Natural killer cell treated with Interleukin-12 subunit alpha and Interleukin-12 subunit beta and Interleukin-15 and Interleukin-18, amount 100 ng/mL, for 72 hours (primary cell): ENCODE results near the gene CGREF1. TPM values are rescaled to one million over a fixed set of nuclear protein-coding genes. Genes with fewer than 3 reads are reported as not detected.

ENCODE experiments used
- ATAC-seq, 2 donors: fragments of 150-1000 bp; cut with Tn5 transposase in 1 of 2; sonication (Bioruptor Pico), chemical (Tn5 transposase) in 1 of 2; 2 replicates each; pipeline ENCODE4 v1.10.0; 2021
- DNase-seq: peaks from one replicate; pipeline ENCODE4 v3.0.0; 2022; ENCODE audit warnings: low spot score
- H3K27ac Mint-ChIP-seq, 2 donors: 1 replicate in 1 of 2; 2 replicates in 1 of 2; pipeline ENCODE4 v1.8.0; 2022; ENCODE audit warnings: mixed read lengths in 2 of 2, mild to moderate bottlenecking in 1 of 2, moderate library complexity in 1 of 2
- H3K27me3 Mint-ChIP-seq, 2 donors: 1 replicate in 1 of 2; 2 replicates in 1 of 2; pipeline ENCODE4 v1.8.0; 2022; ENCODE audit warnings: mixed read lengths in 2 of 2
- H3K36me3 Mint-ChIP-seq: one replicate; pipeline ENCODE4 v1.8.0; 2022; ENCODE audit warnings: mixed read lengths
- H3K4me1 Mint-ChIP-seq, 2 donors: 1 replicate in 1 of 2; 2 replicates in 1 of 2; pipeline ENCODE4 v1.8.0; 2022; ENCODE audit warnings: low read depth in 2 of 2, mixed read lengths in 2 of 2, mild to moderate bottlenecking in 1 of 2
- H3K4me3 Mint-ChIP-seq: one replicate; pipeline ENCODE4 v1.8.0; 2022; ENCODE audit warnings: mixed read lengths
- H3K9me3 Mint-ChIP-seq: 2 replicates; pipeline ENCODE4 v1.8.0; 2022; ENCODE audit warnings: mixed read lengths
- total RNA-seq, 2 donors: library from RNA; stranded (reverse); gene quantifications; one replicate each; pipeline ENCODE4 v1.2.3, GENCODE V29; 2022

The CGREF1 gene
- total RNA-seq, 2 donors from 2014 or later, result 0.36 to 1.4 TPM

GRCh38 chr2:27094353-27094984, 24.5 kb downstream of the CGREF1 start:
- no peaks in the 10 kb centered on the region for H3K36me3 Mint-ChIP-seq
- no peaks in the 10 kb centered on the region for H3K27me3 Mint-ChIP-seq
- peaks cover 0 to 19% of the 10 kb centered on the region in 2 donors for H3K4me1 Mint-ChIP-seq
- H3K27ac Mint-ChIP-seq, result no peak overlapping the region
- no peak overlapping the region for H3K4me3 Mint-ChIP-seq
- no peaks in the 10 kb centered on the region for H3K9me3 Mint-ChIP-seq
- DNase-seq (no peak), ATAC-seq (no peak)

- Mint-ChIP-seq H3K27me3 (no peaks in the 10 kb centered on the region), H3K4me1 (peaks cover 0 to 19% of the 10 kb centered on the region in 2 donors), H3K36me3 (no peaks in the 10 kb centered on the region), H3K27ac (no peak overlapping the region), H3K9me3 (no peaks in the 10 kb centered on the region), H3K4me3 (no peak overlapping the region)
- no peak for ATAC-seq
- DNase-seq, result no peak
Measured at GRCh38 chr2:27093430-27094352, 25.2 kb downstream of the CGREF1 start.

- no peaks in the 10 kb centered on the region for H3K9me3 Mint-ChIP-seq
- no peak overlapping the region for H3K27ac Mint-ChIP-seq
- DNase-seq (no peak), ATAC-seq (no peak)
- H3K4me1 Mint-ChIP-seq, result peaks cover 0 to 19% of the 10 kb centered on the region in 2 donors
- no peak overlapping the region for H3K4me3 Mint-ChIP-seq
- no peaks in the 10 kb centered on the region for H3K36me3 Mint-ChIP-seq
- no peaks in the 10 kb centered on the region for H3K27me3 Mint-ChIP-seq
Measured at GRCh38 chr2:27092696-27093429, 26.1 kb downstream of the CGREF1 start.

- Mint-ChIP-seq H3K4me1 (peaks cover 0 to 19% of the 10 kb centered on the region in 2 donors), H3K27ac (no peak overlapping the region), H3K27me3 (no peaks in the 10 kb centered on the region), H3K36me3 (no peaks in the 10 kb centered on the region), H3K9me3 (no peaks in the 10 kb centered on the region), H3K4me3 (no peak overlapping the region)
- ATAC-seq (no peak), DNase-seq (no peak)
Measured at GRCh38 chr2:27091746-27092695, 26.9 kb downstream of the CGREF1 start.

GRCh38 chr2:27089111-27089954, 29.6 kb downstream of the CGREF1 start:
- H3K27ac Mint-ChIP-seq, result no peak overlapping the region
- no peaks in the 10 kb centered on the region for H3K36me3 Mint-ChIP-seq
- peaks cover 7 to 16% of the 10 kb centered on the region in 2 donors for H3K4me1 Mint-ChIP-seq
- H3K27me3 Mint-ChIP-seq, result no peaks in the 10 kb centered on the region
- H3K4me3 Mint-ChIP-seq, result no peak overlapping the region
- DNase-seq (no peak), ATAC-seq (no peak)
- no peaks in the 10 kb centered on the region for H3K9me3 Mint-ChIP-seq

GRCh38 chr2:27088634-27089033, 30.3 kb downstream of the CGREF1 start:
- H3K9me3 Mint-ChIP-seq, result no peaks in the 10 kb centered on the region
- H3K4me3 Mint-ChIP-seq, result no peak overlapping the region
- H3K36me3 Mint-ChIP-seq, result no peaks in the 10 kb centered on the region
- no peaks in the 10 kb centered on the region for H3K27me3 Mint-ChIP-seq
- no peak overlapping the region for H3K27ac Mint-ChIP-seq
- ATAC-seq (no peak), DNase-seq (no peak)
- peaks cover 7 to 20% of the 10 kb centered on the region in 2 donors for H3K4me1 Mint-ChIP-seq

- DNase-seq, result no peak
- no peaks in the 10 kb centered on the region for H3K36me3 Mint-ChIP-seq
- no peak overlapping the region for H3K27ac Mint-ChIP-seq
- peaks cover 7 to 23% of the 10 kb centered on the region in 2 donors for H3K4me1 Mint-ChIP-seq
- ATAC-seq, result no peak
- no peaks in the 10 kb centered on the region for H3K9me3 Mint-ChIP-seq
- peak overlapping the region; percentile 81 for H3K4me3 Mint-ChIP-seq
- no peaks in the 10 kb centered on the region for H3K27me3 Mint-ChIP-seq
Measured at GRCh38 chr2:27087823-27088410, 31.0 kb downstream of the CGREF1 start.

- H3K4me1 Mint-ChIP-seq, result peaks cover 7 to 23% of the 10 kb centered on the region in 2 donors
- peak within 1 kb of the TSS; percentile 81 for H3K4me3 Mint-ChIP-seq
- H3K27ac Mint-ChIP-seq, result peak within 1 kb of the TSS; percentile 82 to 85
- no peaks in the 10 kb centered on the region for H3K36me3 Mint-ChIP-seq
- ATAC-seq (peak in 1 of 2 donors; percentile 0), DNase-seq (no peak)
- H3K27me3 Mint-ChIP-seq, result no peaks in the 10 kb centered on the region
- no peaks in the 10 kb centered on the region for H3K9me3 Mint-ChIP-seq
Measured at GRCh38 chr2:27086724-27087593, 32.0 kb downstream of the CGREF1 start, which contains the start of gene KHK. KHK (plus strand) TSS chr2:27086772; CDS start chr2:27087260, 488 bp downstream.

GRCh38 chr2:27086090-27086723, 32.7 kb downstream of the CGREF1 start:
- Mint-ChIP-seq H3K4me3 (peak overlapping the region; percentile 81), H3K36me3 (no peaks in the 10 kb centered on the region), H3K9me3 (no peaks in the 10 kb centered on the region), H3K4me1 (peaks cover 12 to 27% of the 10 kb centered on the region in 2 donors), H3K27ac (peak overlapping the region; percentile 39 to 82), H3K27me3 (no peaks in the 10 kb centered on the region)
- ATAC-seq (peak; percentile 96), DNase-seq (peak; percentile 98)

- H3K27me3 Mint-ChIP-seq, result no peaks in the 10 kb centered on the region
- no peaks in the 10 kb centered on the region for H3K9me3 Mint-ChIP-seq
- no peak for DNase-seq
- peak overlapping the region; percentile 81 for H3K4me3 Mint-ChIP-seq
- H3K27ac Mint-ChIP-seq, result peak overlapping the region; percentile 82 to 85
- peaks cover 18 to 31% of the 10 kb centered on the region in 2 donors for H3K4me1 Mint-ChIP-seq
- peak; percentile 0 to 1 for ATAC-seq
- H3K36me3 Mint-ChIP-seq, result no peaks in the 10 kb centered on the region
Measured at GRCh38 chr2:27085673-27086089, 33.2 kb downstream of the CGREF1 start.
